SK-N-SH treated with all-trans-retinoic acid at 6 μM for 48 hours (cell line): ENCODE data around the gene HLCS.
A peak's percentile ranks its signal among the peaks of the same experiment; 100 is the strongest.

ENCODE experiments used
- ATAC-seq: fragments of 200-7000 bp; cut with Tn5 transposase; 3 replicates; pipeline ENCODE4 v1.9.1; 2020; ENCODE audit warnings: mild to moderate bottlenecking, moderate library complexity
- ARNTL ChIP-seq: fragments of 450-650 bp; formaldehyde crosslinking; IDR thresholded peaks from 2 replicates; pipeline ENCODE4 v1.5.0; 2020; ENCODE audit warnings: low read depth, mild to moderate bottlenecking, moderate library complexity, borderline replicate concordance
- CSDC2 ChIP-seq: fragments of 250-450 bp; sonication (Bioruptor Pico); IDR thresholded peaks from 2 replicates; pipeline ENCODE4 v1.5.0; 2020; ENCODE audit warnings: mild to moderate bottlenecking, moderate library complexity
- ESRRG ChIP-seq: fragments of 250-450 bp; sonication (Bioruptor Pico); IDR thresholded peaks from 2 replicates; pipeline ENCODE4 v1.6.1; 2021; ENCODE audit warnings: mild to moderate bottlenecking
- GLIS3 ChIP-seq: fragments of 250-450 bp; sonication (Bioruptor Pico); IDR thresholded peaks from 2 replicates; pipeline ENCODE4 v1.5.0; 2020; ENCODE audit warnings: mild to moderate bottlenecking, moderate library complexity
- ISL1 ChIP-seq: fragments of 250-450 bp; sonication (Bioruptor Pico); IDR thresholded peaks from 2 replicates; pipeline ENCODE4 v2.1.2; 2022; ENCODE audit warnings: mild to moderate bottlenecking, moderate library complexity
- OSR1 ChIP-seq: fragments of 250-450 bp; sonication (Bioruptor Pico); IDR thresholded peaks from 2 replicates; pipeline ENCODE4 v1.8.0; 2022; ENCODE audit warnings: moderate library complexity, mild to moderate bottlenecking, inconsistent platforms
- RARB ChIP-seq: fragments of 250-450 bp; sonication (Bioruptor Pico); IDR thresholded peaks from 2 replicates; pipeline ENCODE4 v1.8.0; 2021; ENCODE audit warnings: mild to moderate bottlenecking, moderate library complexity
- TCF4 ChIP-seq: fragments of 250-450 bp; sonication (Bioruptor Pico); IDR thresholded peaks from 2 replicates; pipeline ENCODE4 v1.8.0; 2021; ENCODE audit warnings: mild to moderate bottlenecking, moderate library complexity, borderline replicate concordance
- ZFP3 ChIP-seq: fragments of 250-450 bp; sonication (Bioruptor Pico); IDR thresholded peaks from 2 replicates; pipeline ENCODE4 v1.5.0; 2020; ENCODE audit warnings: mild to moderate bottlenecking, moderate library complexity
- ZFP30 ChIP-seq: fragments of 450-650 bp; formaldehyde crosslinking; IDR thresholded peaks from 2 replicates; pipeline ENCODE4 v1.5.0; 2022; ENCODE audit warnings: mild to moderate bottlenecking, moderate library complexity
- ZNF70 ChIP-seq: fragments of 450-650 bp; formaldehyde crosslinking; IDR thresholded peaks from 2 replicates; pipeline ENCODE4 v1.5.0; 2020; ENCODE audit warnings: mild to moderate bottlenecking, moderate library complexity
- TF ChIP-seq, protein P1 (sequence below): fragments of 250-450 bp; sonication (Bioruptor Pico); IDR thresholded peaks from 2 replicates; pipeline ENCODE4 v1.8.0; 2020; ENCODE audit warnings: mild to moderate bottlenecking, moderate library complexity, borderline replicate concordance
- TF ChIP-seq, protein P2 (sequence below): fragments of 250-450 bp; sonication (Bioruptor Pico); IDR thresholded peaks from 2 replicates; pipeline ENCODE4 v1.8.0; 2021; ENCODE audit warnings: low read depth, mild to moderate bottlenecking, moderate library complexity, borderline replicate concordance
- TF ChIP-seq, protein P3 (sequence below): fragments of 250-450 bp; sonication (Bioruptor Pico); IDR thresholded peaks from 2 replicates; pipeline ENCODE4 v1.5.1; 2020; ENCODE audit warnings: low read depth, mild to moderate bottlenecking, moderate library complexity
- TF ChIP-seq, protein P4 (sequence below): fragments of 250-450 bp; sonication (Bioruptor Pico); IDR thresholded peaks from 2 replicates; pipeline ENCODE4 v1.5.1; 2021; ENCODE audit warnings: mild to moderate bottlenecking, moderate library complexity
- TF ChIP-seq, protein P5 (sequence below): fragments of 250-450 bp; sonication (Bioruptor Pico); IDR thresholded peaks from 2 replicates; pipeline ENCODE4 v1.5.0; 2020; ENCODE audit warnings: mild to moderate bottlenecking, moderate library complexity

Gene HLCS

DNA sequence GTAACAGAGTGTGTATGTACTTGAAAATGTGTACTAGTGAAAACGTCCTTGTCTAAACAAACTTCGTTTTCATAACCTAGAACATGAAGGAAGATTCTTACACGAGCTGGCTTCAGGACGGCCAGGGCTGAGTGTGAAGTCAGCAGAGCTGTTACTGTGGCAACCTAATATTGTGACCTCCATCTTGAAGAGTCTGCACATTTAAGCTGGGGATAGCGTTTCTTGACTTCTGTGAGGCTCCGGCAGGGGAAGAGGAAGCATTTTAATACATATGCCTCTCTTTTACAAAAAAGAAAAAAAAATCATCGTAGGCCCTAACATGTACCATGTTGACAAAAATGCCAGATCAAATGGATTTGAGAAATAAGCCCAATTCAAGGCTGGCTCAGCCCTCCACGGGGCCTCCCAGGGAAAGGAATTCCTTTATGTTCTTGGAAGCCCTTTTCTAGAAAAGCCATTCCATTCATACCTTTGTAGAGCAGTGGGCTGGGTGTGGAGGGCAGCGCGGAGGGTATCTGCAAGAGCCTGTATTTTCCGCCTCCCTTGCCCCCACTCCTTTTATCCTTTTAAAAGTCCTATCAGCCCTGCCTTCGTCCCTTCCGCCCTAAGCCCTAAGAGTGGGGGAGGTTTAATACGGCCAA lies 216.4 kb downstream of the HLCS start (continued):
- TF ChIP-seq, protein P1, sequence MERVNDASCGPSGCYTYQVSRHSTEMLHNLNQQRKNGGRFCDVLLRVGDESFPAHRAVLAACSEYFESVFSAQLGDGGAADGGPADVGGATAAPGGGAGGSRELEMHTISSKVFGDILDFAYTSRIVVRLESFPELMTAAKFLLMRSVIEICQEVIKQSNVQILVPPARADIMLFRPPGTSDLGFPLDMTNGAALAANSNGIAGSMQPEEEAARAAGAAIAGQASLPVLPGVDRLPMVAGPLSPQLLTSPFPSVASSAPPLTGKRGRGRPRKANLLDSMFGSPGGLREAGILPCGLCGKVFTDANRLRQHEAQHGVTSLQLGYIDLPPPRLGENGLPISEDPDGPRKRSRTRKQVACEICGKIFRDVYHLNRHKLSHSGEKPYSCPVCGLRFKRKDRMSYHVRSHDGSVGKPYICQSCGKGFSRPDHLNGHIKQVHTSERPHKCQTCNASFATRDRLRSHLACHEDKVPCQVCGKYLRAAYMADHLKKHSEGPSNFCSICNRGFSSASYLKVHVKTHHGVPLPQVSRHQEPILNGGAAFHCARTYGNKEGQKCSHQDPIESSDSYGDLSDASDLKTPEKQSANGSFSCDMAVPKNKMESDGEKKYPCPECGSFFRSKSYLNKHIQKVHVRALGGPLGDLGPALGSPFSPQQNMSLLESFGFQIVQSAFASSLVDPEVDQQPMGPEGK (CRISPR knock-in tag), result no peak
- TF ChIP-seq ZFP30 (no peak), TCF4 (CRISPR knock-in tag) (no peak)
- TF ChIP-seq, protein P2, sequence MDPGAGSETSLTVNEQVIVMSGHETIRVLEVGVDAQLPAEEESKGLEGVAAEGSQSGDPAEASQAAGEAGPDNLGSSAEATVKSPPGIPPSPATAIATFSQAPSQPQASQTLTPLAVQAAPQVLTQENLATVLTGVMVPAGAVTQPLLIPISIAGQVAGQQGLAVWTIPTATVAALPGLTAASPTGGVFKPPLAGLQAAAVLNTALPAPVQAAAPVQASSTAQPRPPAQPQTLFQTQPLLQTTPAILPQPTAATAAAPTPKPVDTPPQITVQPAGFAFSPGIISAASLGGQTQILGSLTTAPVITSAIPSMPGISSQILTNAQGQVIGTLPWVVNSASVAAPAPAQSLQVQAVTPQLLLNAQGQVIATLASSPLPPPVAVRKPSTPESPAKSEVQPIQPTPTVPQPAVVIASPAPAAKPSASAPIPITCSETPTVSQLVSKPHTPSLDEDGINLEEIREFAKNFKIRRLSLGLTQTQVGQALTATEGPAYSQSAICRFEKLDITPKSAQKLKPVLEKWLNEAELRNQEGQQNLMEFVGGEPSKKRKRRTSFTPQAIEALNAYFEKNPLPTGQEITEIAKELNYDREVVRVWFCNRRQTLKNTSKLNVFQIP (CRISPR knock-in tag), result no peak

DNA sequence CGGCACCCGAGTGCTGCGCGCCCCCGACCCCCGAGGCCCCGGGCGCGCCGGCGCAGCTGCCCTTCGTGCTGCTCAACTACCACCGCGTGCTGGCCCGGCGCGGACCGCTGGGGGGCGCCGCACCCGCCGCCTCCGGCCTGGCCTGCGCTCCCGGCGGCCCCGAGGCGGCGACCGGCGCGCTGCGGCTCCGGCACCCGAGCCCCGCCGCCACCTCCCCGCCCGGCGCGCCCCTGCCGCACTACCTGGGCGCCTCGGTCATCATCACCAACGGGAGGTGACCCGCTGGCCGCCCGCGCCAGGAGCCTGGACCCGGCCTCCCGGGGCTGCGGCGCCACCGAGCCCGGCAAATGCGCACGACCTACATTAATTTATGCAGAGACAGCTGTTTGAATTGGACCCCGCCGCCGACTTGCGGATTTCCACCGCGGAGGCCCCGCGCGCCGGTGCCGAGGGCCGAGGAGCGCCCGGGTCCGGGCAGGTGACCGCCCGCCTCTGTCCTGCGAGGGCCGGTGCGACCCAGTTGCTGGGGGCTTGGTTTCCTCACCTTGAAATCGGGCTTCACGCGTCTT lies 218.6 kb downstream of the HLCS start:
- TF ChIP-seq, protein P3, sequence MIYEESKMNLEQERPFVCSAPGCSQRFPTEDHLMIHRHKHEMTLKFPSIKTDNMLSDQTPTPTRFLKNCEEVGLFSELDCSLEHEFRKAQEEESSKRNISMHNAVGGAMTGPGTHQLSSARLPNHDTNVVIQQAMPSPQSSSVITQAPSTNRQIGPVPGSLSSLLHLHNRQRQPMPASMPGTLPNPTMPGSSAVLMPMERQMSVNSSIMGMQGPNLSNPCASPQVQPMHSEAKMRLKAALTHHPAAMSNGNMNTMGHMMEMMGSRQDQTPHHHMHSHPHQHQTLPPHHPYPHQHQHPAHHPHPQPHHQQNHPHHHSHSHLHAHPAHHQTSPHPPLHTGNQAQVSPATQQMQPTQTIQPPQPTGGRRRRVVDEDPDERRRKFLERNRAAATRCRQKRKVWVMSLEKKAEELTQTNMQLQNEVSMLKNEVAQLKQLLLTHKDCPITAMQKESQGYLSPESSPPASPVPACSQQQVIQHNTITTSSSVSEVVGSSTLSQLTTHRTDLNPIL (CRISPR knock-in tag), result no peak
- TF ChIP-seq CSDC2 (CRISPR knock-in tag) (no peak), ESRRG (CRISPR knock-in tag) (no peak), RARB (CRISPR knock-in tag) (no peak), GLIS3 (CRISPR knock-in tag) (no peak), ZNF70 (CRISPR knock-in tag) (no peak), ZFP3 (CRISPR knock-in tag) (no peak), OSR1 (no peak), ZFP30 (no peak), ARNTL (CRISPR knock-in tag) (no peak), ISL1 (CRISPR knock-in tag) (no peak)
- TF ChIP-seq, protein P1 (CRISPR knock-in tag), result no peak
- TF ChIP-seq, protein P4, sequence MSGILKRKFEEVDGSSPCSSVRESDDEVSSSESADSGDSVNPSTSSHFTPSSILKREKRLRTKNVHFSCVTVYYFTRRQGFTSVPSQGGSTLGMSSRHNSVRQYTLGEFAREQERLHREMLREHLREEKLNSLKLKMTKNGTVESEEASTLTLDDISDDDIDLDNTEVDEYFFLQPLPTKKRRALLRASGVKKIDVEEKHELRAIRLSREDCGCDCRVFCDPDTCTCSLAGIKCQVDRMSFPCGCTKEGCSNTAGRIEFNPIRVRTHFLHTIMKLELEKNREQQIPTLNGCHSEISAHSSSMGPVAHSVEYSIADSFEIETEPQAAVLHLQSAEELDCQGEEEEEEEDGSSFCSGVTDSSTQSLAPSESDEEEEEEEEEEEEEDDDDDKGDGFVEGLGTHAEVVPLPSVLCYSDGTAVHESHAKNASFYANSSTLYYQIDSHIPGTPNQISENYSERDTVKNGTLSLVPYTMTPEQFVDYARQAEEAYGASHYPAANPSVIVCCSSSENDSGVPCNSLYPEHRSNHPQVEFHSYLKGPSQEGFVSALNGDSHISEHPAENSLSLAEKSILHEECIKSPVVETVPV (CRISPR knock-in tag), result no peak
- TF ChIP-seq, protein P5, sequence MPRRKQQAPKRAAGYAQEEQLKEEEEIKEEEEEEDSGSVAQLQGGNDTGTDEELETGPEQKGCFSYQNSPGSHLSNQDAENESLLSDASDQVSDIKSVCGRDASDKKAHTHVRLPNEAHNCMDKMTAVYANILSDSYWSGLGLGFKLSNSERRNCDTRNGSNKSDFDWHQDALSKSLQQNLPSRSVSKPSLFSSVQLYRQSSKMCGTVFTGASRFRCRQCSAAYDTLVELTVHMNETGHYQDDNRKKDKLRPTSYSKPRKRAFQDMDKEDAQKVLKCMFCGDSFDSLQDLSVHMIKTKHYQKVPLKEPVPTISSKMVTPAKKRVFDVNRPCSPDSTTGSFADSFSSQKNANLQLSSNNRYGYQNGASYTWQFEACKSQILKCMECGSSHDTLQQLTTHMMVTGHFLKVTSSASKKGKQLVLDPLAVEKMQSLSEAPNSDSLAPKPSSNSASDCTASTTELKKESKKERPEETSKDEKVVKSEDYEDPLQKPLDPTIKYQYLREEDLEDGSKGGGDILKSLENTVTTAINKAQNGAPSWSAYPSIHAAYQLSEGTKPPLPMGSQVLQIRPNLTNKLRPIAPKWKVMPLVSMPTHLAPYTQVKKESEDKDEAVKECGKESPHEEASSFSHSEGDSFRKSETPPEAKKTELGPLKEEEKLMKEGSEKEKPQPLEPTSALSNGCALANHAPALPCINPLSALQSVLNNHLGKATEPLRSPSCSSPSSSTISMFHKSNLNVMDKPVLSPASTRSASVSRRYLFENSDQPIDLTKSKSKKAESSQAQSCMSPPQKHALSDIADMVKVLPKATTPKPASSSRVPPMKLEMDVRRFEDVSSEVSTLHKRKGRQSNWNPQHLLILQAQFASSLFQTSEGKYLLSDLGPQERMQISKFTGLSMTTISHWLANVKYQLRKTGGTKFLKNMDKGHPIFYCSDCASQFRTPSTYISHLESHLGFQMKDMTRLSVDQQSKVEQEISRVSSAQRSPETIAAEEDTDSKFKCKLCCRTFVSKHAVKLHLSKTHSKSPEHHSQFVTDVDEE (CRISPR knock-in tag), result no peak
- TF ChIP-seq, protein P2 (CRISPR knock-in tag), result no peak
- ATAC-seq, result peak; percentile 72
